NCI-H526 treated with DMSO at 0.1 percent for 48 hours (cell line): ENCODE results near the gene KRTDAP.

Experiments used
- DNase-seq: peaks from one replicate; lab custom pipeline; 2025; lab: John Stamatoyannopoulos, UW

KRTDAP gene

GRCh38 chr19:35451338-35452096 is 38.7 kb downstream of the KRTDAP start:
- DNase-seq = no peak

- DNase-seq = peak; percentile 89
Observed at GRCh38 chr19:35449359-35450043, 40.8 kb downstream of the KRTDAP start.

GRCh38 chr19:35447606-35448469 is 42.4 kb downstream of the KRTDAP start, which contains the start of gene FFAR2:
Gene FFAR2 (plus strand): TSS chr19:35448257. CDS start chr19:35449715, 1,458 bp downstream.
- no peak for DNase-seq

DNA sequence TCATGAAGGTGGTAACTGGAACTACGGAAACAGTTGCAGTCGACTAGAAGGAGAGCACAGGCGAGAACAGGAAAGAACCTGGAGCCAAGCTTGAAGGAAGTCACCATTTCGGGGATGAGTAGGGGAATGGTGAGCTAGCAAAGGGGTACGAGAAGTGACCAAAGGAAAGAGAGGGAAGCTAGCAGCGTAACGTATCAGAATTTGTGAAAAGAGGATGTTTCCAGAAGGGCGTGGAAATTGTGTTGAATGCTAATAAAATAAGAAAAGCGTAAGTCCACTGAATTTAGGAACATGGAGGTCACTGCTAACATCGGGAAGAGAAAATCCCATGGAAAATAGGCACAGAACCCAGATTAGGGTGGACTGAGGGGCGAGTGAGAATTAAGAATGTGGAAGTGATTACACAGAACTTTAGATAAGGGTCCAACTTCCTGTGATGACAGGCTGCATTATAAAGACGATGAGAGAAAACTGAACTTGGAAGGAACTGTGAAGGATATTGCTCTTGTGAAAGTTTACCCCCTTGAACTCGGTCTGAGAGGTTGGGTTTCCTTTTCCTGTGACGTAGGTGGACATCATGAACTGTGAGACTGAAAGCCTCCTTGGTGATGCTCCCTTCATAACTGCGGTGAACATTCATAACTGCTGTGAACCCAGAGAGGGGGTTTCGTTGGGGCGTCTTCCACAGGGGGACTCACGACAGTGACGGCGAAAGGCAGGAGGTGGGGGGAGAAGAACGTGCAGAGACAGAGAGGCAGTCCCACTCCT is 44.3 kb downstream of the KRTDAP start:
- DNase-seq = no peak

GRCh38 chr19:35444735-35445134 is 45.5 kb downstream of the KRTDAP start:
- DNase-seq = no peak

- no peak for DNase-seq
Observed at GRCh38 chr19:35442091-35442490, 48.2 kb downstream of the KRTDAP start.

DNA sequence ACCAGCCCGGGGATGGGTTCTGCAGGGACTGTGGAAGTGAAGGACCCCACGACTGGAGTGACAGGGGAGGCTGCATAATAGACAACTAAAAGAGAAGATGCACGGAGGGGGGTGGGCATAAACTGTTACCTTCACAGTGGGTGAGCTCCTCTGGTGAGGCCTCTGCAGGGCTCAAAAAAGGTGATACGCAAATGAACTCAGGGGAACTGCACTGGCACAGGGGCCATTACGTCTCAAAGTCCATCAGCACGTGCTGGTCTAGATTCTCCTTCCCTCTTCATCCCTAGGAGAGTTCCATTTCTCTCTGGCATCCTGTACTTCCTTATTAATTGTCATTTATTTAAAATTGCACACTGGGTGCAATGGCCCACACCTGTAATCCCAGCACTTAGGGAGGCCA is 50.3 kb downstream of the KRTDAP start:
- DNase-seq = no peak

- no peak for DNase-seq
Observed at GRCh38 chr19:35438527-35438926, 51.7 kb downstream of the KRTDAP start.

- no peak for DNase-seq
Observed at GRCh38 chr19:35438096-35438495, 52.2 kb downstream of the KRTDAP start.

DNA sequence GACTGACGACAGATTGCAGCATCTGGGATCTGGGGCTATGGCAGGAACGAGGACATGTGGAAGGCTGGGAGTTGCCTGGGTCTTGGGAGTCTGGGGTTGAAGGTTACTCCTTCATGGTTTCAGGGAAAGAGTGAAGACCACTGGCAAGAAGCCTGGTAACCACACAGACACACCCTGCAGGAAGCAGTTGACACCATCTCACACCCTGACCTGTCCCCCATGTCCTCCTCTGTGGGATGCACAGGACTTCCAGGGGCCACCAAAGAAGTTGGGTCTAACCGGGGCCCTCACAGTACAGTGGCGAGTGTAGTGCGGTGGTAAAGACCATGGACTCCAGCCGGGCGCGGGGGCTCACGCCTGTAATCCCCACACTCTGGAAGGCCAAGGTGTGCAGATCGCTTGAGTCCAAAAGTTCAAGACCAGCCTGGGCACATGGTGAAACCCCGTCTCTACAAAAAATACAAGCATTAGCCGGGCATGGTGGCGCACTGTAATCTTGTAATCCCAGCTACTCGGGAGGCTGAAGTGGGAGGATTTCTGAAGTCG is 52.8 kb downstream of the KRTDAP start:
- DNase-seq = no peak
